GM12801 (cell line): ENCODE results near the gene SMAD6.

Experiments
- TF ChIP-seq, protein P1 (sequence below): IDR thresholded peaks from one replicate; pipeline ENCODE4 v1.5.1; 2011; ENCODE audit warnings: control low read depth; ENCODE audit not compliant: insufficient read length; ENCODE audit errors: extremely low read depth

The SMAD6 gene

DNA sequence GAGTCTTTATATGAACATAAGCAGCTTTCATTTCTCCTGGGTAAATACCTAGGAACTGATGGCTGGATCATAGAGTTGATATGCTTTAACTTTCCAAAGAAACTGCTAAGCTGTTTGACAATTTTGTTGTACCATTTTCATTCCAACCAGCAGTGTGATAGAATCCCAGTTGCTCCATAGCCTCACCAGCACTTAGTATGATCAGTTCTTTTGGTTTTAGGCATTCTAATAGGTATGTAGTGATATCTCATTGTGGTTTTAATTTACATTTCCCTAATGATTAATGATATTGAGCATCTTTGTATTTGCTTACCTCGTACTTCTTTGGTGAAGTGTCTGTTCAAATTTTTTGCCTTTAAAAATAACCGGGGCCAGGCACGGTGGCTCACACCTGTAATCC lies 38.4 kb upstream of the SMAD6 start:
- TF ChIP-seq, protein P1, sequence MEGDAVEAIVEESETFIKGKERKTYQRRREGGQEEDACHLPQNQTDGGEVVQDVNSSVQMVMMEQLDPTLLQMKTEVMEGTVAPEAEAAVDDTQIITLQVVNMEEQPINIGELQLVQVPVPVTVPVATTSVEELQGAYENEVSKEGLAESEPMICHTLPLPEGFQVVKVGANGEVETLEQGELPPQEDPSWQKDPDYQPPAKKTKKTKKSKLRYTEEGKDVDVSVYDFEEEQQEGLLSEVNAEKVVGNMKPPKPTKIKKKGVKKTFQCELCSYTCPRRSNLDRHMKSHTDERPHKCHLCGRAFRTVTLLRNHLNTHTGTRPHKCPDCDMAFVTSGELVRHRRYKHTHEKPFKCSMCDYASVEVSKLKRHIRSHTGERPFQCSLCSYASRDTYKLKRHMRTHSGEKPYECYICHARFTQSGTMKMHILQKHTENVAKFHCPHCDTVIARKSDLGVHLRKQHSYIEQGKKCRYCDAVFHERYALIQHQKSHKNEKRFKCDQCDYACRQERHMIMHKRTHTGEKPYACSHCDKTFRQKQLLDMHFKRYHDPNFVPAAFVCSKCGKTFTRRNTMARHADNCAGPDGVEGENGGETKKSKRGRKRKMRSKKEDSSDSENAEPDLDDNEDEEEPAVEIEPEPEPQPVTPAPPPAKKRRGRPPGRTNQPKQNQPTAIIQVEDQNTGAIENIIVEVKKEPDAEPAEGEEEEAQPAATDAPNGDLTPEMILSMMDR = no peak

DNA sequence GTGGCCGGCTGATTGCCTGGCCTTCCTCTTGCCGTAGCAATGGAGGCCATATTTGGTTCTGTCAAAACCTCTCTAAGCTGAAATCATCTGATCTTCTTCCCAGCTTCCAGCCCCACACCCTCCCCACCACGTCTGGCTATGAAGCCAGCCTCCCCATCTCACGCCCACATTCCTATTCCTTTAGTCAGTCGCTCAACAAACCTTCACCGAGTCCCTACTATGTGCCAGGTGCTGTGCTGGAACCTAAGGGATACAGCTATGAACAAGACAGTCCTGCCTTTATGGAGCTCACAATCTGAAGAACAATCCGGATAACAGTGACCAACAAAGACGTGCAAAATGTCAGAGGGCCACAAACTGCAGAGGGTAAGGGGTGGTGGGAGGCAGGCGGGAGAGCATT lies 31.9 kb upstream of the SMAD6 start:
- TF ChIP-seq, protein P1 = no peak

DNA sequence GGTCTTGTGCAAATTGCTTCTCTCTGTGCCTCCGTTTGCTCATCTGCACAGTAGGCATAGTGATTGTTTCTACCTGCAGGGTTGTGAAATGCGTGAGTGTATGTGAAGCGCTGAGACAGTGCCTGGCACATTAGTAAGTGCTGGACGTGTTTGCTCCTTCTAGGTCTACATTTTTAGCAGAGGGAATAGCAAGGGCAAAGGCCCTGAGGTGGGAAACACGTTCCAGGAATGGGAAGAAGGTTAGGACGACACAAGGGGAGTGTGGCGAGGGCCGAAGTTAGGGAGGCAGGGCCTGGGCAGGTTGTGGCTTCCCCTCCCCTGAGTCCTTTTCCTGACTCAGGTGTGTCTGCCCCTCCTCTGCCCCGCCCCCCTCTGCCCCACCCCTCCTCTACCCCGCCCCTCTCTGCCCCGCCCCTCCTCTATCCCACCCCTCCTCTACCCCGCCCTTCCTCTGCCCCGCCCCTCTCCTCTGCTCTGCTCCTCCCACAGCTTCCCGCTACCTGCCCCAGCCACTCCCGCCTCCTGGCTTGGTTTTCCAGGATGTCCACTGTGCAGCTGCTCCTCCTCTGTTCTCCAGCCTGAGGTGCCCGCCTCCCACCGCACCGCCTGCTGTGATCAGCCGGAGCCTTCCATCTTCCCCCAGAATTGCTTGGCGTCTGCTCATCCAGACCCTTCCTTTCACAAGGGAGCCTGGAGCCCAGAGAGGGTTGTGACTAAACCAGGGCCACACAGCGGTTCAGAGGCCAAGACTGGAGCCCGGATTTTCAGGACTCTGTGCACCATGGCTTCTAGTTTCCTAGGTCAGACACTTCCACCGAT lies 31.1 kb upstream of the SMAD6 start:
- TF ChIP-seq, protein P1 = no peak

DNA sequence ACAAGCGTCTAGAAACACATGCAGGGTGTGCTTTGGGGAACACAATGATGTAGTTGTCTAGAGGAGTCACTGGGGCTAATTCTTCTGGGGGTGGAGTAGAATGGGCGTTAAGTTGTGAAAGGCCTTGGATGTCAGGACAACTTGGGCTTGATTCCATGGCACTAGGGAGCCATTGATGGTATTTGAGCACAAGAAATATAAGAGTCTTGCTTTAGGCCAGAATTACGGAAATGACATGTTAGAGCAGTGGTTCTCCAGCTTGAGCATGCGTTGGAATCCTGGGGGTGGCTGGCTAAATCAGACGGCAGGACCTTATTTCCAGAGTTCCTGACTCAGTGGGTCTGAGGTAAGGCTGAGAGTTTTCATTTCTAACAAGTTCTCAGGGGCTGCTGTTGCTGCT lies 29.2 kb upstream of the SMAD6 start:
- TF ChIP-seq, protein P1 = no peak

DNA sequence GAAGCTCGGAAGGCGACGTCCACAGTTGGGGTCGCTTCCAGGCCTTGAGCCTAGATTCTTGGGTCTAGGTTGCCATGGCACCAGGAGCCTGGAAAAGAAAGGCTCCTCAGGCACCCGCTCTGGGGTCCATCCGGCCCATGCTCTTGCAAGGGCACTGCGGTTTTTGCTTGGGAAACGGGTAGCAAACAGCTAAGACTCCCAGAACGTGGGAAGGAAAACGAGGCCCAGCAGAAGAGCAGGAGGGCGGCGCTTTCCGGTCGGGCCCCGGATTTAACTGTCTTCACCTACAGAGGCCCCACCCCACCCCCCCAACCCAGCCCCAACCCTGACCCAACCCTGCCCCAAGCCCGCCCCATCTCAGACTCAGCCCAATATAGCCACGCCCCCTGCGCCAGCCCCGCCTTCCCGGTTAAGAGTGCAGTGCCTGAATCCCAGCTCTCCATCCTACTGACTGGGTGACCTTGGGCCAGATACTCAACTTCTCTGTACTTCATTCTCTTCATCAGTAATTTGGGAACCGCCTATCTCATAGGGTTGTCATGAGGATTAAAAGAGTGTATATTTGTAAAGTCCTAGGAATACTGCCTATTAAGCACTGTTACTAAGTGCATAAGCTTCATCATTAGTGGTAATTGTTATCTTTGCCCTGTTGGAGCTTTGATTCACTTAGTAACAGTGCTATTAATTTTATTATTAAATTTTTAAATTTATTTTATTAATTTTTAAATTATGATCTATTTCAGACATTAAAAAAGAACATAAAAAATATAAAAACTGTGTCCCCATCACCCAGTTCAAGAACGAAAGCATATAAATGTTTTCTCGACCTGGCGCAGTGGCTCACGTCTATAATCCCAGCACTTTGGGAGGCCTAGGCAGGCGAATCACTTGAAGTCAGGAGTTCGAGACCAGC lies 28.4 kb upstream of the SMAD6 start:
- TF ChIP-seq, protein P1 = no peak

DNA sequence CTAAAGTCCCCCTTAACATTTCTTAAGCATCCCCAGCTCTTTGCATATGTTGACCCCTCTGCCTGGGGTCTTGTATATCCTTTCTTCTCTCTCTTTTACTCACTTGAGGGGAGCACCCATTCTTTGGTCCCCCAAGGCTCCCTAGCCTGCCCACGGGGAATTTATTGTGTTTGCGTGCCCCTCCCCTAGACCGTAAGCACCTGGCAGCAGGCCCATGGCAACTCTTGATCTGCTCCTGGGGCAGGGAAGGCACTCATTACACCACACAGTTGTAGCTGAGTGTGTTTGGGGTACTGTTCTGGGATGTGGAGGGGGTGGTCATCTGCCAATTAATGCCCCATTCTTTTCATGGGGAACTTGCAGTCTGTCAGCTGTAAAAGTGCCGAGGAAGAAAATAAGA lies 27.3 kb upstream of the SMAD6 start:
- TF ChIP-seq, protein P1 = no peak

DNA sequence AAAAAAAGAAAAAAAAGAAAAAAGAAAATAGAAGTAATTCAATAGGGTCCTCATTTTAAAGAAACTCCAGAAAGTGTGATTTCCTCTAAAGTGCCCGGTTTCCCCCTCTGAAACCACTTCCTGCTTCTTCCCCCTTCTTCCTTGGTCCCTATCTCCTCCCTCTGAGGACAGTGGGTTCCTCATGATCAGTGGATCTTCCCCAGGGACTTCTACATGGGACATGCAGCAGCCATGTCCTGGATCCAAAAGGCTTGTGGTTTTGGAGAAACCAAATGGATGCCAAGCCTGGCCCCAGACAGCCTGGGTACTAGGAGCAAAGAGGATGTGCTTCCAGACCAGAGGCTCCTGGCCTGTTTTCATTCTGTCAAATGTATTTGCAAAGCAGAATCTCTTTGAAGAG lies 26.6 kb upstream of the SMAD6 start:
- TF ChIP-seq, protein P1 = no peak
